Measurements from ENCODE around the gene GPS2. TPM values are rescaled to one million over a fixed set of nuclear protein-coding genes. Genes with fewer than 3 reads are reported as not detected.
A peak's percentile ranks its signal among the peaks of the same experiment; 100 is the strongest.

Gene GPS2
- total RNA-seq, 1 donor from 2014 or later: 51.1 TPM

- intact Hi-C loops (cut with DNase I): loop anchor here (2.0 kb wide), 1 partner anchor 15 kb away; the partner anchor contains the start of gene SLC2A4
- peak overlapping the region; percentile 15 to 28 for H3K4me3 ChIP-seq
Observed at GRCh38 chr17:7295230-7296180, 19.7 kb downstream of the GPS2 start.

DNA sequence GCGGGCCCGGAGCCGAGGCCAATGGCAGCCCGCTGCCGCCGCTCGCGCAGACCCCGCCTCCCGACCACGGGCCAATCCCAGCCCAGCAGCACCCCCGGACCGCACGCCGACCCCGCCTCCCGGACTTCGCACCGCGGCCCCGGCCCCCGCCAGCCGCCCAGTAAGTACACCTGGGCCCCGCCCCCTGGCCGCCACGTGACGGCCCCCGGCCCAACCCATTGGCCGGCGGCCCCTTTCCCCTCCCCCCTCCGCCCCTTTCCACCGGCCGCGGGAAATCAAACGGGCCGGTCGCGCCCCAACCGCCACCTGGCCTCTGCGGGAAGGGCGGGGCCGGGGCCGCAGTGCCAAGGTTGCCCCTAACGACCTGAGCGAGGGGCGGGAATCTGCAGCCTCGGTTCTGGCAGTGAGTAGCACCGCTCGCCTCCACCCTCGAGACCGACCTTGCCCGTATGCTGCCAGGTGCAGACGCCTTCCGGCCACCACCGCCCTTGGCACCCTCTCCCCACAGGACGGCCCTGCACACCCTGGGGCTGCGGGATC is 20.5 kb downstream of the GPS2 start, which contains the start of gene YBX2:
TSS of gene YBX2 (minus strand) at position 26 of the 540 bp plus-strand sequence. CDS start 139 bp downstream, outside the sequence.
- no peaks in the 10 kb centered on the region for H3K27me3 ChIP-seq
- H3K9me3 ChIP-seq: no peaks in the 10 kb centered on the region
- peak within 1 kb of the TSS; percentile 28 to 35 for H3K4me3 ChIP-seq
- intact Hi-C loops (cut with DNase I): no loop called here
- H3K36me3 ChIP-seq: no peaks in the 10 kb centered on the region
- peak within 1 kb of the TSS; percentile 33 for H3K27ac ChIP-seq
- no peak for DNase-seq (ENCODE audit: extremely low spot score in 2 of 2)
- TF ChIP-seq POLR2AphosphoS5 (IDR thresholded peaks at IDR 0.05; ENCODE audit: insufficient read depth in 1 of 2, low read depth in 1 of 2) (no peak), POLR2A (IDR thresholded peaks at IDR 0.05) (no peak)
- TF ChIP-seq, protein P1, sequence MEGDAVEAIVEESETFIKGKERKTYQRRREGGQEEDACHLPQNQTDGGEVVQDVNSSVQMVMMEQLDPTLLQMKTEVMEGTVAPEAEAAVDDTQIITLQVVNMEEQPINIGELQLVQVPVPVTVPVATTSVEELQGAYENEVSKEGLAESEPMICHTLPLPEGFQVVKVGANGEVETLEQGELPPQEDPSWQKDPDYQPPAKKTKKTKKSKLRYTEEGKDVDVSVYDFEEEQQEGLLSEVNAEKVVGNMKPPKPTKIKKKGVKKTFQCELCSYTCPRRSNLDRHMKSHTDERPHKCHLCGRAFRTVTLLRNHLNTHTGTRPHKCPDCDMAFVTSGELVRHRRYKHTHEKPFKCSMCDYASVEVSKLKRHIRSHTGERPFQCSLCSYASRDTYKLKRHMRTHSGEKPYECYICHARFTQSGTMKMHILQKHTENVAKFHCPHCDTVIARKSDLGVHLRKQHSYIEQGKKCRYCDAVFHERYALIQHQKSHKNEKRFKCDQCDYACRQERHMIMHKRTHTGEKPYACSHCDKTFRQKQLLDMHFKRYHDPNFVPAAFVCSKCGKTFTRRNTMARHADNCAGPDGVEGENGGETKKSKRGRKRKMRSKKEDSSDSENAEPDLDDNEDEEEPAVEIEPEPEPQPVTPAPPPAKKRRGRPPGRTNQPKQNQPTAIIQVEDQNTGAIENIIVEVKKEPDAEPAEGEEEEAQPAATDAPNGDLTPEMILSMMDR (IDR thresholded peaks at IDR 0.05): no peak
- H3K4me1 ChIP-seq: peaks cover 45% of the 10 kb centered on the region

More at GRCh38 chr17:7295230-7296180, 19.7 kb downstream of the GPS2 start:
- TF ChIP-seq POLR2AphosphoS5 (IDR thresholded peaks at IDR 0.05; ENCODE audit: insufficient read depth in 1 of 2, low read depth in 1 of 2): no peak
- TF ChIP-seq, protein P1 (IDR thresholded peaks at IDR 0.05): no peak
- TF ChIP-seq POLR2A (IDR thresholded peaks at IDR 0.05): no peak
- no peaks in the 10 kb centered on the region for H3K36me3 ChIP-seq
- H3K27ac ChIP-seq: peak overlapping the region; percentile 33
- H3K4me1 ChIP-seq: peaks cover 45% of the 10 kb centered on the region
- no peaks in the 10 kb centered on the region for H3K9me3 ChIP-seq
- no peak for DNase-seq (ENCODE audit: extremely low spot score in 2 of 2)
- H3K27me3 ChIP-seq: no peaks in the 10 kb centered on the region

- intact Hi-C loops (cut with DNase I): no loop called here
- Histone ChIP-seq H3K4me3 (peak overlapping the region; percentile 28 to 35), H3K27ac (no peak overlapping the region)
Observed at GRCh38 chr17:7293816-7294613, 21.1 kb downstream of the GPS2 start.

DNA sequence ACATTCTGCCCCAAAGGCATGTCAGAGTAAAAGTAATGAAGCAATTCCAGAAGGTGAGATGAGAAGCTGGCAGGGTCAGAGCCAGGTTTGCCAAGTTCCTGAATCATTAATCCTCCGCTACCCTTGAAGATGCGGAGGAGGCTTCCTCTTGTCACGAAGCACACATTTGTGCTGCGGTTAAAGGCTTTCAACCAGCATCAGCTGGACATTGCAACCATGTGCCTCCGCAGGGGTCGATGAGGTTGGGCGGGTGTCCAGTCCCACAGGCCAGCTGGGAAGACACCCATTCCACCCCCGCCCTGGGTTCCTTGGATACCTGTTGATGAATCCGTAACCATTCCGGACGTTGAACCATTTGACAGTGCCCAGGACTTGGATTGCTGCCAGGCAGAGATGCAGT is 22.0 kb downstream of the GPS2 start:
- Histone ChIP-seq H3K27me3 (no peaks in the 10 kb centered on the region), H3K9me3 (no peaks in the 10 kb centered on the region), H3K27ac (no peak overlapping the region), H3K4me1 (peaks cover 45% of the 10 kb centered on the region), H3K4me3 (no peak overlapping the region), H3K36me3 (no peaks in the 10 kb centered on the region)
- TF ChIP-seq POLR2A (IDR thresholded peaks at IDR 0.05) (no peak), POLR2AphosphoS5 (IDR thresholded peaks at IDR 0.05; ENCODE audit: insufficient read depth in 1 of 2, low read depth in 1 of 2) (no peak)
- TF ChIP-seq, protein P1 (IDR thresholded peaks at IDR 0.05): no peak
- intact Hi-C loops (cut with DNase I): no loop called here
- no peak for DNase-seq (ENCODE audit: extremely low spot score in 2 of 2)

More at GRCh38 chr17:7293816-7294613, 21.1 kb downstream of the GPS2 start:
- TF ChIP-seq POLR2AphosphoS5 (IDR thresholded peaks at IDR 0.05; ENCODE audit: insufficient read depth in 1 of 2, low read depth in 1 of 2): no peak
- TF ChIP-seq, protein P1 (IDR thresholded peaks at IDR 0.05): no peak
- no peaks in the 10 kb centered on the region for H3K9me3 ChIP-seq
- H3K36me3 ChIP-seq: no peaks in the 10 kb centered on the region
- no peaks in the 10 kb centered on the region for H3K27me3 ChIP-seq
- H3K4me1 ChIP-seq: peaks cover 45% of the 10 kb centered on the region
- no peak for DNase-seq (ENCODE audit: extremely low spot score in 2 of 2)

Measured in vagina (tissue), 2 donors.